Neural cell (in vitro differentiated cells): ENCODE data around the gene EIF3K. TPM values are rescaled to one million over a fixed set of nuclear protein-coding genes. Genes with fewer than 3 reads are reported as not detected.

Experiments used
- H2AFZ ChIP-seq: fragments of 200-600, 300-800 bp; sonication (generic), shearing (Covaris generic); 2 replicates; pipeline ENCODE4 v1.6.0; 2014; ENCODE audit warnings: low read depth, mild to moderate bottlenecking, antibody characterized with exemption, low read length, moderate library complexity
- H3F3A ChIP-seq: fragments of 200-600 bp; shearing (Covaris generic); 2 replicates; pipeline ENCODE4 v1.6.1; 2016; ENCODE audit warnings: mild to moderate bottlenecking, moderate library complexity, mixed read lengths, antibody characterized with exemption, low read length; ENCODE audit not compliant: insufficient read depth, poor library complexity, severe bottlenecking
- H3K27ac ChIP-seq: fragments of 200-600, 300-800 bp; sonication (generic), shearing (Covaris generic); 2 replicates; pipeline ENCODE4 v1.5.1; 2014; ENCODE audit warnings: mild to moderate bottlenecking, low read length, moderate library complexity
- H3K27me3 ChIP-seq: fragments of 300-800, 200-600 bp; sonication (generic), shearing (Covaris generic); 2 replicates; pipeline ENCODE4 v1.6.0; 2014; ENCODE audit warnings: mild to moderate bottlenecking, low read depth, low read length, moderate library complexity; ENCODE audit not compliant: insufficient read depth
- H3K36me3 ChIP-seq: fragments of 300-800, 200-600 bp; sonication (generic), shearing (Covaris generic); 2 replicates; pipeline ENCODE4 v1.5.1; 2014; ENCODE audit warnings: mild to moderate bottlenecking, antibody characterized with exemption, low read length, moderate library complexity; ENCODE audit not compliant: insufficient read depth
- H3K4me2 ChIP-seq: fragments of 300-800, 200-600 bp; sonication (generic), shearing (Covaris generic); 2 replicates; pipeline ENCODE4 v1.6.0; 2014; ENCODE audit warnings: mild to moderate bottlenecking, low read length
- H3K4me3 ChIP-seq: fragments of 300-800, 200-600 bp; sonication (generic), shearing (Covaris generic); 2 replicates; pipeline ENCODE4 v1.5.1; 2014; ENCODE audit warnings: mild to moderate bottlenecking, low read length, moderate library complexity
- H3K79me2 ChIP-seq: fragments of 200-600 bp; shearing (Covaris generic); replicated peaks from 2 replicates; pipeline ENCODE4 v1.6.0; 2014; ENCODE audit warnings: mild to moderate bottlenecking, low read length, moderate library complexity; ENCODE audit not compliant: insufficient read depth
- H3K9ac ChIP-seq: fragments of 300-800, 200-600 bp; sonication (generic), shearing (Covaris generic); 2 replicates; pipeline ENCODE4 v1.6.1; 2016; ENCODE audit warnings: mild to moderate bottlenecking, low read length, mixed read lengths
- H3K9me2 ChIP-seq: fragments of 200-600 bp; shearing (Covaris generic); 2 replicates; pipeline ENCODE4 v1.6.1; 2016; ENCODE audit warnings: mild to moderate bottlenecking, low read length, mixed read lengths; ENCODE audit not compliant: insufficient read depth
- H3K9me3 ChIP-seq: fragments of 200-600, 300-800 bp; sonication (generic), shearing (Covaris generic); 2 replicates; pipeline ENCODE4 v1.6.1; 2016; ENCODE audit warnings: mild to moderate bottlenecking, mixed run types, low read length, moderate library complexity, mixed read lengths
- H4K20me1 ChIP-seq: fragments of 200-600 bp; shearing (Covaris generic); 2 replicates; pipeline ENCODE4 v1.6.1; 2016; ENCODE audit warnings: mild to moderate bottlenecking, mixed run types; ENCODE audit not compliant: insufficient read depth
- CTCF ChIP-seq: fragments of 450-650 bp; IDR thresholded peaks from 2 replicates; pipeline ENCODE4 v1.5.1; 2014; ENCODE audit warnings: antibody characterized with exemption, mild to moderate bottlenecking, moderate library complexity; ENCODE audit not compliant: poor library complexity, severe bottlenecking
- EP300 ChIP-seq: fragments of 450-650 bp; conservative IDR thresholded peaks from 2 replicates; pipeline ENCODE4 v1.6.1; 2014; ENCODE audit warnings: antibody characterized with exemption, mild to moderate bottlenecking, moderate library complexity; ENCODE audit not compliant: poor library complexity, severe bottlenecking
- EZH2 ChIP-seq: fragments of 200-600, 300-800 bp; shearing (Covaris generic), sonication (generic); IDR thresholded peaks from 2 replicates; pipeline ENCODE4 v1.6.1; 2014; ENCODE audit warnings: antibody characterized with exemption, low read length, borderline replicate concordance, mild to moderate bottlenecking; ENCODE audit not compliant: insufficient read depth, poor library complexity, severe bottlenecking
- MXI1 ChIP-seq: fragments of 450-650 bp; conservative IDR thresholded peaks from 2 replicates; pipeline ENCODE4 v1.6.1; 2014; ENCODE audit warnings: antibody characterized with exemption, mild to moderate bottlenecking; ENCODE audit not compliant: poor library complexity, severe bottlenecking
- POLR2AphosphoS5 ChIP-seq: IDR thresholded peaks from 2 replicates; pipeline ENCODE4 v1.6.1; 2012
- RAD21 ChIP-seq: fragments of 450-650 bp; conservative IDR thresholded peaks from 2 replicates; pipeline ENCODE4 v1.6.1; 2014; ENCODE audit warnings: antibody characterized with exemption, mild to moderate bottlenecking, moderate library complexity
- REST ChIP-seq: IDR thresholded peaks from 2 replicates; pipeline ENCODE4 v1.6.1; 2012; ENCODE audit warnings: borderline replicate concordance
- SMC3 ChIP-seq: fragments of 450-650 bp; conservative IDR thresholded peaks from 2 replicates; pipeline ENCODE4 v1.6.1; 2014; ENCODE audit warnings: antibody characterized with exemption, mild to moderate bottlenecking, moderate library complexity; ENCODE audit not compliant: poor library complexity
- TAF1 ChIP-seq: IDR thresholded peaks from 2 replicates; pipeline ENCODE4 v1.6.1; 2012; ENCODE audit warnings: low read depth
- polyA plus RNA-seq: library from polyadenylated mRNA; depleted of rRNA; stranded (reverse); fragments of >200 nt; gene quantifications from 2 replicates; pipeline ENCODE4 v1.2.3, GENCODE V29; 2014

EIF3K gene
- polyA plus RNA-seq, 1 donor from 2014 or later = 462 TPM

- no peak overlapping the region for H3K9ac ChIP-seq
- no peaks in the 10 kb centered on the region for H3K9me2 ChIP-seq
- no peak overlapping the region for H2AFZ ChIP-seq
- H3K36me3 ChIP-seq = no peaks in the 10 kb centered on the region
- H3K27ac ChIP-seq = no peak overlapping the region
- peaks cover 4% of the 10 kb centered on the region for H3F3A ChIP-seq
- peaks cover 73% of the 10 kb centered on the region for H3K79me2 ChIP-seq
- H4K20me1 ChIP-seq = peaks cover 5% of the 10 kb centered on the region
- no peak overlapping the region for H3K4me2 ChIP-seq
- H3K4me3 ChIP-seq = no peak overlapping the region
- no peaks in the 10 kb centered on the region for H3K27me3 ChIP-seq
- no peak for TF ChIP-seq MXI1
- TF ChIP-seq RAD21 = no peak
- TF ChIP-seq EP300 = no peak
- TF ChIP-seq EZH2 = no peak
- TF ChIP-seq POLR2AphosphoS5 = no peak
- TF ChIP-seq CTCF = no peak
- TF ChIP-seq TAF1 = no peak
- TF ChIP-seq SMC3 = no peak
- no peak for TF ChIP-seq REST
- no peaks in the 10 kb centered on the region for H3K9me3 ChIP-seq
Observed at GRCh38 chr19:38653028-38653571, 34.1 kb downstream of the EIF3K start.

- Histone ChIP-seq H3K36me3 (no peaks in the 10 kb centered on the region), H3K79me2 (peaks cover 85% of the 10 kb centered on the region), H3K4me3 (no peak overlapping the region), H3K9me2 (no peaks in the 10 kb centered on the region), H3K27ac (no peak overlapping the region), H3K9me3 (no peaks in the 10 kb centered on the region), H4K20me1 (peaks cover 5% of the 10 kb centered on the region), H3F3A (no peaks in the 10 kb centered on the region), H3K9ac (no peak overlapping the region), H3K27me3 (no peaks in the 10 kb centered on the region), H2AFZ (no peak overlapping the region), H3K4me2 (no peak overlapping the region)
- TF ChIP-seq TAF1 = no peak
- TF ChIP-seq EZH2 = no peak
- no peak for TF ChIP-seq RAD21
- TF ChIP-seq EP300 = no peak
- no peak for TF ChIP-seq CTCF
- no peak for TF ChIP-seq SMC3
- no peak for TF ChIP-seq REST
- no peak for TF ChIP-seq MXI1
- no peak for TF ChIP-seq POLR2AphosphoS5
Observed at GRCh38 chr19:38654628-38655055, 35.7 kb downstream of the EIF3K start.
